HepG2 (cell line): ENCODE data around the gene IKZF2.

ENCODE experiments used
- TARDBP ChIP-seq: sonication (generic); formaldehyde crosslinking; IDR thresholded peaks from 2 replicates; pipeline ENCODE4 v1.8.0; 2022; ENCODE audit warnings: mild to moderate bottlenecking, missing genetic modification reagents
- ZNF572 ChIP-seq: sonication (generic); formaldehyde crosslinking; IDR thresholded peaks from 2 replicates; pipeline ENCODE4 v1.5.1; 2020; ENCODE audit warnings: mild to moderate bottlenecking, missing genetic modification reagents
- TF ChIP-seq, protein P1 (sequence below): sonication (generic); formaldehyde crosslinking; IDR thresholded peaks from 2 replicates; pipeline ENCODE4 v1.4.0; 2020; ENCODE audit warnings: missing genetic modification reagents
- TF ChIP-seq, protein P2 (sequence below): sonication (generic); formaldehyde crosslinking; IDR thresholded peaks from 2 replicates; pipeline ENCODE4 v1.5.1; 2020; ENCODE audit warnings: missing genetic modification reagents, mild to moderate bottlenecking, borderline replicate concordance

DNA sequence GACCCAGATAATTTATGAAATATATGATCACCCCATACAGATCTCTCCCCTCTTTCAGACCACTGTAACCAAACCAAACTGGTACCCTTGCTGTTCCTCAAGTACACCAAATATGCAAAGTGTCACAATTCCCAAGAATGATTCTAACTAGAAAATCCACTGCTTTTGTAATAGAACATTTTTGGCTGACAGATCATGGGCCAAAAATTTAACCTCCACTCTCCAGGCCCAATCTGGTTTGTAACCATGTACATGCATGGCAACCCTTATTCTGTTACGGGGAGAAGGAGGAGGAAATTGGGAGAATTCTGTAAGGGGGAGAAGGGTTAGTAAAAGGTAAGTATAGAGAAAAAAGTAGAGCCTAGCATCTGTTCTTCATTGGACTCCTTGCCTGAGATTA lies 62.0 kb downstream of the IKZF2 start:
- TF ChIP-seq ZNF572 (CRISPR knock-in tag) (no peak), TARDBP (no peak)
- TF ChIP-seq, protein P1, sequence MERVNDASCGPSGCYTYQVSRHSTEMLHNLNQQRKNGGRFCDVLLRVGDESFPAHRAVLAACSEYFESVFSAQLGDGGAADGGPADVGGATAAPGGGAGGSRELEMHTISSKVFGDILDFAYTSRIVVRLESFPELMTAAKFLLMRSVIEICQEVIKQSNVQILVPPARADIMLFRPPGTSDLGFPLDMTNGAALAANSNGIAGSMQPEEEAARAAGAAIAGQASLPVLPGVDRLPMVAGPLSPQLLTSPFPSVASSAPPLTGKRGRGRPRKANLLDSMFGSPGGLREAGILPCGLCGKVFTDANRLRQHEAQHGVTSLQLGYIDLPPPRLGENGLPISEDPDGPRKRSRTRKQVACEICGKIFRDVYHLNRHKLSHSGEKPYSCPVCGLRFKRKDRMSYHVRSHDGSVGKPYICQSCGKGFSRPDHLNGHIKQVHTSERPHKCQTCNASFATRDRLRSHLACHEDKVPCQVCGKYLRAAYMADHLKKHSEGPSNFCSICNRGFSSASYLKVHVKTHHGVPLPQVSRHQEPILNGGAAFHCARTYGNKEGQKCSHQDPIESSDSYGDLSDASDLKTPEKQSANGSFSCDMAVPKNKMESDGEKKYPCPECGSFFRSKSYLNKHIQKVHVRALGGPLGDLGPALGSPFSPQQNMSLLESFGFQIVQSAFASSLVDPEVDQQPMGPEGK (CRISPR knock-in tag) = no peak
- TF ChIP-seq, protein P2, sequence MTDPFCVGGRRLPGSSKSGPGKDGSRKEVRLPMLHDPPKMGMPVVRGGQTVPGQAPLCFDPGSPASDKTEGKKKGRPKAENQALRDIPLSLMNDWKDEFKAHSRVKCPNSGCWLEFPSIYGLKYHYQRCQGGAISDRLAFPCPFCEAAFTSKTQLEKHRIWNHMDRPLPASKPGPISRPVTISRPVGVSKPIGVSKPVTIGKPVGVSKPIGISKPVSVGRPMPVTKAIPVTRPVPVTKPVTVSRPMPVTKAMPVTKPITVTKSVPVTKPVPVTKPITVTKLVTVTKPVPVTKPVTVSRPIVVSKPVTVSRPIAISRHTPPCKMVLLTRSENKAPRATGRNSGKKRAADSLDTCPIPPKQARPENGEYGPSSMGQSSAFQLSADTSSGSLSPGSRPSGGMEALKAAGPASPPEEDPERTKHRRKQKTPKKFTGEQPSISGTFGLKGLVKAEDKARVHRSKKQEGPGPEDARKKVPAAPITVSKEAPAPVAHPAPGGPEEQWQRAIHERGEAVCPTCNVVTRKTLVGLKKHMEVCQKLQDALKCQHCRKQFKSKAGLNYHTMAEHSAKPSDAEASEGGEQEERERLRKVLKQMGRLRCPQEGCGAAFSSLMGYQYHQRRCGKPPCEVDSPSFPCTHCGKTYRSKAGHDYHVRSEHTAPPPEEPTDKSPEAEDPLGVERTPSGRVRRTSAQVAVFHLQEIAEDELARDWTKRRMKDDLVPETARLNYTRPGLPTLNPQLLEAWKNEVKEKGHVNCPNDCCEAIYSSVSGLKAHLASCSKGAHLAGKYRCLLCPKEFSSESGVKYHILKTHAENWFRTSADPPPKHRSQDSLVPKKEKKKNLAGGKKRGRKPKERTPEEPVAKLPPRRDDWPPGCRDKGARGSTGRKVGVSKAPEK (CRISPR knock-in tag) = no peak
